GM12801 (cell line): ENCODE measurements around the gene DUSP2.

Experiments
- TF ChIP-seq, protein P1 (sequence below): IDR thresholded peaks from one replicate; pipeline ENCODE4 v1.5.1; 2011; ENCODE audit warnings: control low read depth; ENCODE audit not compliant: insufficient read length; ENCODE audit errors: extremely low read depth

Gene DUSP2

GRCh38 chr2:96102596-96103186 is 42.5 kb downstream of the DUSP2 start:
- TF ChIP-seq, protein P1, sequence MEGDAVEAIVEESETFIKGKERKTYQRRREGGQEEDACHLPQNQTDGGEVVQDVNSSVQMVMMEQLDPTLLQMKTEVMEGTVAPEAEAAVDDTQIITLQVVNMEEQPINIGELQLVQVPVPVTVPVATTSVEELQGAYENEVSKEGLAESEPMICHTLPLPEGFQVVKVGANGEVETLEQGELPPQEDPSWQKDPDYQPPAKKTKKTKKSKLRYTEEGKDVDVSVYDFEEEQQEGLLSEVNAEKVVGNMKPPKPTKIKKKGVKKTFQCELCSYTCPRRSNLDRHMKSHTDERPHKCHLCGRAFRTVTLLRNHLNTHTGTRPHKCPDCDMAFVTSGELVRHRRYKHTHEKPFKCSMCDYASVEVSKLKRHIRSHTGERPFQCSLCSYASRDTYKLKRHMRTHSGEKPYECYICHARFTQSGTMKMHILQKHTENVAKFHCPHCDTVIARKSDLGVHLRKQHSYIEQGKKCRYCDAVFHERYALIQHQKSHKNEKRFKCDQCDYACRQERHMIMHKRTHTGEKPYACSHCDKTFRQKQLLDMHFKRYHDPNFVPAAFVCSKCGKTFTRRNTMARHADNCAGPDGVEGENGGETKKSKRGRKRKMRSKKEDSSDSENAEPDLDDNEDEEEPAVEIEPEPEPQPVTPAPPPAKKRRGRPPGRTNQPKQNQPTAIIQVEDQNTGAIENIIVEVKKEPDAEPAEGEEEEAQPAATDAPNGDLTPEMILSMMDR: no peak

GRCh38 chr2:96100893-96101304 is 44.3 kb downstream of the DUSP2 start:
- TF ChIP-seq, protein P1: no peak

DNA sequence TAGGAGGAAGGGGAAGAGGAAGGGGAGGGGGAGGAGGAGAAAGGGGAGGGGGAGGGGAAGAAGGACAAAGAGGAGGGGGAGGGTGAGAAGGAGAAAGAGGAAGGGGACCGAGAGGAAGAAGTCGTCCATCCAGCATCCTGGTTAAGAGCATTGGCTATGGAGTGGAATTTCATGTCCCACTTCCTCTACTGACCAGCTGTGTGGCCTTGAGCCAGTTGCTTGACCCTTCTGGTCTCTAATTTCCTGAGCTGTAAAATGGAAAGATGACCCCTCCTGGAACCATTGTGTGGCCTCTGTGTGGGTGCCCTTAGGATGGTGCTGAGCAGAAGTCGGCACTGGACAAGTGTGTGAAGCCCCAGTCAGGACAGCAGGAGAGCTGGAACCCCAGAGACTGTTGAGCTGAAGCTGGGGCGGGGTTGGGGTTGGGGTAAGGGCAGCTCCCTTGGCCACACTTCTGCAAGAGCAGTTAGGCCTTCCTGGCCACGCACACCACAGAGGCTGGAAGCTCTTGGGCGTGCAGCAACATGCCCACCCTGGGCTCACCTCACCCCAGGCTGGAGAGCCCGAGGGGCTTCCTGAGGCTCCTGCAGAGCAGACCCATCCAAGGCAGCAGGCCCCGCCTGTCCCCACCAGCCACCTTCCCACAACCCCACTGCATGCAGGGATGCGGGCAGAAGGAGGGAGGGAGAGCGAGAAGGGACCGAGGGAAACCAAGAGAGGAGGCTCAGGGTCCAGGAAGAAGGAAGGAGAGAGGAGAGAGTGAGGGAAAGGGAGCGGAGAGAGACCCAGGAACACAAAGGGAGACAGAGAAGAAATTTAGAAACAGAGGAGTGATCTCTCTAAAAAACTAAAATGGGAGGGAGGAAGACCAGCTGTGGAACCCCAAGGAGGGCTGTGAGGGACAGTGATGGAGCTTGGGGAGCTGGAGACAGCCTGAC is 45.1 kb downstream of the DUSP2 start:
- TF ChIP-seq, protein P1: no peak

DNA sequence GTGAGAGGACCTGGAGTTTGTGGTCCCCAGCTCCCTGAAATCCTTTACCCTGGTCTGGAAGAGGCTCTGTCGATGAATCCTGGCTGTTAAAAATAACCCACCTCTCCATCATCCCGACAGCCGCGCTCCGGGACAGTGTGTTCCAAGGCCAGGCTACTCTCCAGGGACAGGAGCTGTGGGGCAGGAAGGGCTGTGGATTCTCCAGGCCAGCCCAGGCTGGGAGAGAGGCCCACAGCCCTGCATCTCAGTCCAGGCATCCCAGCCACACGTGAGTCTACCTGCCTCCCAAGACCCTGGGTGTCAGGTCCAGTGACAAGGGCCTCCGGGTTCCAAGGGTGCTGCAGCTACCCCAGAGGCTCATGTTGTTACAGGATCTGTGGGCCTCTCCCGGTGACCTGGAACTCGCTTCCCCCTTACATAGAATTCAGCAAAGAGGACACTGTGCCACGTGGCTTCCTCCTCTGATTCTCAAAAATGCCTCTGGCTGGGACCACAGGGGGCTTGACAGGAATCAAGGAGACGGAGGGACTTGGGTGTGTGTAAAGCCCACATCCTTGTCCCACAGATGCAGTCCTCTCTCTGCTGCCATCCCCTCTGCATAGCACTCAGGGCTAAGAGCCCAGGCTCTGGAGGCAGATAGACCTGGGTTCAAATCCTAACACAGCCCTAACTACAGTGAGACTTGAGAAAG is 46.2 kb downstream of the DUSP2 start:
- TF ChIP-seq, protein P1: no peak

GRCh38 chr2:96097951-96098823 is 47.1 kb downstream of the DUSP2 start:
- TF ChIP-seq, protein P1: no peak

- TF ChIP-seq, protein P1: no peak
Measured at GRCh38 chr2:96097441-96097840, 47.8 kb downstream of the DUSP2 start.
